ENCODE measurements around the gene CSF3R. TPM values are rescaled to one million over a fixed set of nuclear protein-coding genes. Genes with fewer than 3 reads are reported as not detected.

CSF3R gene
- total RNA-seq = 3.1 TPM

DNA sequence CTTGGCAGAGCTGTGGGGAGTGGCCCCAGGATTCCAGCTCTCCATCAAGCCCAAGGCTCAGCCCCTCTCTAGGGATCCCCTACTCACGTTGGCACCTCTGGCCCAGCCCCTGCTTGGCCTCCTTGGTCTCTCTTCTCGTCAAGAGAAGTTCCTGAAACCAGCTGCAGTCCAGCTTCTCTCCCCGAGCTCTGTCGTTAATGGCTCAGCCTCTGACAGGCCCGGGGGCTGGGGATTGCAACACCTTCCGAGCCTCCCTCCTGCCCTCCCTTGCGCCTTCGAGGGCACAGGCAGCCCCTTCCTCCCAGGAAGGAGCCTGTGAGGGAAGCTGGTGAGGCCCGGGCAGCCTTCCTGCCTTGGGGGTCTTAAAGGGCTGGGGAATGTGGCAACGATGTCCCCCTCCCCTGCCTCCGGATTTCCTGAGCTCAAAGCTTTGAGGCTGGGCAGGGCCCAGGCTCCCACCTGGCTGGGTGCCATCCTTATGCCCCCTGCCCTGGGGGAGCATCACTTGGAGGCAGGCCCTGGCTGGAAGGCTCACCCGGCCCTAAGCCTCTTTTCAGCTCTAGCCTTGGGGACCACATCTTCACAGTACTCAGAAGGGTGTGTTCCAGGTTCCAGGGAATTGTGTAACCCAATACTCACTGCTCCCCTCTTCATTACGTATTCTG lies at the start of gene CSF3R:
Gene CSF3R (minus strand): TSS at position 190 of the 665 bp plus-strand sequence. CDS start 3,417 bp downstream, outside the sequence.
- TF ChIP-seq, protein P1, sequence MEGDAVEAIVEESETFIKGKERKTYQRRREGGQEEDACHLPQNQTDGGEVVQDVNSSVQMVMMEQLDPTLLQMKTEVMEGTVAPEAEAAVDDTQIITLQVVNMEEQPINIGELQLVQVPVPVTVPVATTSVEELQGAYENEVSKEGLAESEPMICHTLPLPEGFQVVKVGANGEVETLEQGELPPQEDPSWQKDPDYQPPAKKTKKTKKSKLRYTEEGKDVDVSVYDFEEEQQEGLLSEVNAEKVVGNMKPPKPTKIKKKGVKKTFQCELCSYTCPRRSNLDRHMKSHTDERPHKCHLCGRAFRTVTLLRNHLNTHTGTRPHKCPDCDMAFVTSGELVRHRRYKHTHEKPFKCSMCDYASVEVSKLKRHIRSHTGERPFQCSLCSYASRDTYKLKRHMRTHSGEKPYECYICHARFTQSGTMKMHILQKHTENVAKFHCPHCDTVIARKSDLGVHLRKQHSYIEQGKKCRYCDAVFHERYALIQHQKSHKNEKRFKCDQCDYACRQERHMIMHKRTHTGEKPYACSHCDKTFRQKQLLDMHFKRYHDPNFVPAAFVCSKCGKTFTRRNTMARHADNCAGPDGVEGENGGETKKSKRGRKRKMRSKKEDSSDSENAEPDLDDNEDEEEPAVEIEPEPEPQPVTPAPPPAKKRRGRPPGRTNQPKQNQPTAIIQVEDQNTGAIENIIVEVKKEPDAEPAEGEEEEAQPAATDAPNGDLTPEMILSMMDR (IDR thresholded peaks at IDR 0.05) = no peak
- no peaks in the 10 kb centered on the region for H3K9me3 ChIP-seq
- H3K4me1 ChIP-seq = no peaks in the 10 kb centered on the region
- no peaks in the 10 kb centered on the region for H3K27me3 ChIP-seq
- no peak within 1 kb of the TSS for H3K27ac ChIP-seq
- no peaks in the 10 kb centered on the region for H3K36me3 ChIP-seq
- no peak for DNase-seq (ENCODE audit: low spot score in 2 of 2)
- peak within 1 kb of the TSS in 1 of 2 donors; percentile 27 for H3K4me3 ChIP-seq
- intact Hi-C loops (cut with DNase I) = no loop called here

DNA sequence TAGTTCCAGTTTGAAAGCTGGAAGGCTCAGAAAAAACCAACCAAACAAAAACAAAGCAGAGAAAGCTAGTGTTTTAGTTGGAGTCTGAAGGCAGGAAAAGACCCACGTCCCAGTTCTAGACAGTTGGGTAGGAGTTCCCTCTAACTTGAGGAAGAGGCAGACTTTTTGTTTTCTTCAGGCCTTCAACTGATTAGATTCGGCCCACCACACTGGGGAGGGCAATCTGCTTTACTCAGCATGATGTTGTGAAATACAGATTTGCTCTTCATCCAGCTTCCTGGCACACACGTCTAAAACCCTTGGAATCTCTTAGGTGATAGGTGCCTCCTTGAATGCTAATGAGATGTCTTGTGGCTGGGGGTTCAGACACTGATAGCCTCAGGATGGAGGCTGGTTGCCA lies 49.1 kb upstream of the CSF3R start:
- Histone ChIP-seq H3K4me3 (no peak overlapping the region), H3K36me3 (no peaks in the 10 kb centered on the region), H3K4me1 (no peaks in the 10 kb centered on the region), H3K27me3 (no peaks in the 10 kb centered on the region), H3K9me3 (no peaks in the 10 kb centered on the region), H3K27ac (no peak overlapping the region)
- no peak for DNase-seq (ENCODE audit: low spot score in 2 of 2)
- intact Hi-C loops (cut with DNase I) = no loop called here
- TF ChIP-seq, protein P1 (IDR thresholded peaks at IDR 0.05) = no peak

DNA sequence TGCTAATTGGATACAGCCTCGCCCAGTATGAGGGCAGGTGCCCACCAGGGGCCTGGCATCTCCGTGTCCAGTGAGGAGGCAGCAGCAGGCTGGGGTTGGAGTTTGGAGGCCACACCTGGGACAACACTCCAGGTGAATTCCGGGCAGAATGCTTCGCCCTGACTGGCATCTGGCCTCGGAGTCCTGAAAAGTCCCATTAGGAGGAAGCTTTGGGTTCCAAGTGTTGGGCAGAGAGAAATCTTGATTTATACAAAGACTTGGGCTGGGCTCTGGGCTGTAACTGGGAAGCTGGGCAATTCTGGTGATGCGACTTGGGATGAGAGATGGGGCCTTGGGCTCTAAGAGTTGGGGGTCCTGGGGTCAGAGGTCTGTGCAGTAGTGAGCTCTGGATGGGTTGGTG lies 48.1 kb upstream of the CSF3R start:
- TF ChIP-seq, protein P1 (IDR thresholded peaks at IDR 0.05) = no peak
- intact Hi-C loops (cut with DNase I) = no loop called here
- DNase-seq (ENCODE audit: low spot score in 2 of 2) = no peak
- no peaks in the 10 kb centered on the region for H3K27me3 ChIP-seq
- H3K9me3 ChIP-seq = no peaks in the 10 kb centered on the region
- H3K36me3 ChIP-seq = no peaks in the 10 kb centered on the region
- no peak overlapping the region for H3K4me3 ChIP-seq
- H3K4me1 ChIP-seq = no peaks in the 10 kb centered on the region
- H3K27ac ChIP-seq = no peak overlapping the region

DNA sequence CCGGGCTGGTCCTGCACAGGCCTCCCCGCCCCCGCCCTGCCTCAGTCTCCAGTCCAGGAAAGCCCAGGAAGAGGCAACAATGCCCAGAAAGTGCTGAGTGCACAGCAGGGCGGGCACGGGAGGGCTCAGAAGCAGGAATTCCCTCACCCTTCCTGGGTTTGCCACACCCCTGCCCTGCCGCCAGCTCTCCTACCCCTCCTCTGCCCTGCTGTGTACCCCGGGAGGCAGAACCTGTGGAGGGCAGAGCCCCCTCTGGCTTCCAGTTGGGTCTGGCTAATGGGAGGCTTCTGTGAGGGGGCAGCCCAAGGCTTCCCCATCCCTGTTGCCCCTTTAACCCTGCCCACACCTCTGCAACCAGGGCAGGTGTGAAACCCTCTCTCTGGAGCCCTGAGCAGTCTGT lies 47.5 kb upstream of the CSF3R start:
- DNase-seq (ENCODE audit: low spot score in 2 of 2) = no peak
- H3K4me3 ChIP-seq = no peak overlapping the region
- intact Hi-C loops (cut with DNase I) = no loop called here
- no peaks in the 10 kb centered on the region for H3K9me3 ChIP-seq
- TF ChIP-seq, protein P1 (IDR thresholded peaks at IDR 0.05) = no peak
- H3K36me3 ChIP-seq = no peaks in the 10 kb centered on the region
- H3K27ac ChIP-seq = no peak overlapping the region
- no peaks in the 10 kb centered on the region for H3K4me1 ChIP-seq
- no peaks in the 10 kb centered on the region for H3K27me3 ChIP-seq

DNA sequence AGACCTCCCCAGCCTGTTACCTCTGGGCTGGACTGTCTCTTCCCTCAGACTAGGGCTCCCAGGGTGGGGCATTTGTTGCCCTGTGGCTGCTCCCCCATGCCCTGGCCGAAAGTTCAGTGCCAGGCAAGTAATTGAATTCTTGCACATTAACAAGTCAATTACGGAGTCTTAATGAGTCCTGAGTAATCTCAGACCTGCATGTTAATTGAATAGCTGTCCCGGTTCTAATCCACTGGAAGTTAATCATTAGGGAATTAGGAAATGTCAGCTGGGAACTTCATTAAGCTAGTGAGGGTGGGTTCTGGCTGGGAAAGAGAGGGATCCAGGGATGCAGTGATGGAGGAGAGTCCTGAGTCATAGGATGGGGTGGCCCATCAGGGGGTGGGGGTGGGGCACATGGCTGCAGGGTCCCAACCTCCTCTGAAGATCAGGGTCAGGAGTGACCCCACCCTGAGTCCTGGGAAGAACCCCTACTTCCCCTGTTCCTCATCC lies 47.1 kb upstream of the CSF3R start:
- Histone ChIP-seq H3K4me1 (no peaks in the 10 kb centered on the region), H3K9me3 (no peaks in the 10 kb centered on the region), H3K4me3 (no peak overlapping the region), H3K36me3 (no peaks in the 10 kb centered on the region), H3K27ac (no peak overlapping the region), H3K27me3 (no peaks in the 10 kb centered on the region)
- TF ChIP-seq, protein P1 (IDR thresholded peaks at IDR 0.05) = no peak
- DNase-seq (ENCODE audit: low spot score in 2 of 2) = no peak
- intact Hi-C loops (cut with DNase I) = no loop called here

Data from ascending aorta (tissue), 2 donors.